Measurements from ENCODE around the gene SKAP1.
"Not testable (repeated sequence)": the region's sequence is repeated elsewhere in the genome, so short reads cannot be mapped to it uniquely, and the experiment has no call there.

SKAP1 gene

GRCh38 chr17:48240122-48240521 is 189.9 kb downstream of the SKAP1 start:
- no peak for FAIRE-seq

GRCh38 chr17:48239603-48239995 is 190.4 kb downstream of the SKAP1 start:
- FAIRE-seq, result no peak

- FAIRE-seq, result no peak
These were observed 190.9 kb downstream of the SKAP1 start for GRCh38 chr17:48238933-48239602.

- no peak for FAIRE-seq
These were observed 192.6 kb downstream of the SKAP1 start for GRCh38 chr17:48237456-48237855.

GRCh38 chr17:48236681-48237134 is 193.3 kb downstream of the SKAP1 start:
- FAIRE-seq, result no peak

- FAIRE-seq, result no peak
These were observed 195.1 kb downstream of the SKAP1 start for GRCh38 chr17:48234922-48235321.

- FAIRE-seq, result no peak
These were observed 197.7 kb downstream of the SKAP1 start for GRCh38 chr17:48231995-48232959.

GRCh38 chr17:48229936-48230335 is 200.1 kb downstream of the SKAP1 start:
- no peak for FAIRE-seq

GRCh38 chr17:48228720-48229119 is 201.3 kb downstream of the SKAP1 start:
- no peak for FAIRE-seq

- FAIRE-seq, result no peak
These were observed 204.1 kb downstream of the SKAP1 start for GRCh38 chr17:48225725-48226567.

GRCh38 chr17:48223945-48224344 is 206.1 kb downstream of the SKAP1 start:
- no peak for FAIRE-seq

GRCh38 chr17:48219617-48220016 is 210.4 kb downstream of the SKAP1 start:
- FAIRE-seq, result no peak

- FAIRE-seq, result no peak
These were observed 214.4 kb downstream of the SKAP1 start for GRCh38 chr17:48215583-48216139.

GRCh38 chr17:48213797-48214196 is 216.2 kb downstream of the SKAP1 start:
- FAIRE-seq, result no peak

- no peak for FAIRE-seq
These were observed 218.2 kb downstream of the SKAP1 start for GRCh38 chr17:48211787-48212186.

- FAIRE-seq, result no peak
These were observed 219.0 kb downstream of the SKAP1 start for GRCh38 chr17:48211011-48211410.

GRCh38 chr17:48209973-48210372 is 220.0 kb downstream of the SKAP1 start:
- FAIRE-seq, result no peak

GRCh38 chr17:48207776-48208544 is 222.1 kb downstream of the SKAP1 start:
- no peak for FAIRE-seq

GRCh38 chr17:48207036-48207435 is 223.0 kb downstream of the SKAP1 start:
- FAIRE-seq, result not testable (repeated sequence)

GRCh38 chr17:48202959-48203358 is 227.1 kb downstream of the SKAP1 start:
- no peak for FAIRE-seq

GRCh38 chr17:48198950-48199541 is 231.0 kb downstream of the SKAP1 start:
- FAIRE-seq, result no peak
